Sigmoid colon (tissue), 4 donors: ENCODE data around the gene ADNP2.

Experiments
- CTCF ChIP-seq, 4 experiments: fragments of 450-650 bp in 3 of 4; fragments of 200-600 bp in 1 of 4; IDR thresholded peaks; one replicate each; pipeline ENCODE4 v1.5.1; 2016 to 2019; ENCODE audit warnings: antibody characterized with exemption in 4 of 4, mild to moderate bottlenecking in 3 of 4, moderate library complexity in 2 of 4
- EP300 ChIP-seq, 4 donors: sonication (generic); formaldehyde crosslinking; IDR thresholded peaks; one replicate each; pipeline ENCODE4 v1.6.1; 2017; ENCODE audit warnings: antibody characterized with exemption in 4 of 4
- POLR2A ChIP-seq, 2 donors: fragments of 450-650 bp; IDR thresholded peaks; one replicate each; pipeline ENCODE4 v1.6.1; 2016; ENCODE audit warnings: antibody characterized with exemption in 2 of 2, mild to moderate bottlenecking in 2 of 2, moderate library complexity in 2 of 2
- POLR2AphosphoS5 ChIP-seq, 4 donors: sonication (generic); formaldehyde crosslinking; IDR thresholded peaks; one replicate each; pipeline ENCODE4 v1.6.1; 2017; ENCODE audit warnings: antibody characterized with exemption in 4 of 4

- TF ChIP-seq EP300 (IDR thresholded peaks at IDR 0.05) (no peak), CTCF (IDR thresholded peaks at IDR 0.05) (no peak), POLR2A (IDR thresholded peaks at IDR 0.05) (no peak), POLR2AphosphoS5 (IDR thresholded peaks at IDR 0.05) (no peak)
Observed at GRCh38 chr18:80169607-80170006, 60.5 kb downstream of the ADNP2 start.
